NCI-H2107 treated with DMSO at 0.1 percent for 48 hours (cell line): ENCODE measurements around the gene MEIOC.
A peak's percentile ranks its signal among the peaks of the same experiment; 100 is the strongest.
"Not testable (repeated sequence)": the region's sequence is repeated elsewhere in the genome, so short reads cannot be mapped to it uniquely, and the experiment has no call there.

ENCODE experiments used
- DNase-seq: peaks from one replicate; lab custom pipeline; 2025; ENCODE audit not compliant: unreplicated experiment; lab: John Stamatoyannopoulos, UW

Gene MEIOC

GRCh38 chr17:44646280-44646679 is 10.0 kb upstream of the MEIOC start:
- no peak for DNase-seq

GRCh38 chr17:44647736-44648135 is 8.5 kb upstream of the MEIOC start:
- no peak for DNase-seq

GRCh38 chr17:44648963-44649362 is 7.3 kb upstream of the MEIOC start:
- DNase-seq = no peak

GRCh38 chr17:44651228-44651627 is 5.0 kb upstream of the MEIOC start:
- no peak for DNase-seq

- DNase-seq = no peak
These were observed 3.5 kb upstream of the MEIOC start for GRCh38 chr17:44652727-44653126.

GRCh38 chr17:44653384-44653783 is 2.9 kb upstream of the MEIOC start:
- no peak for DNase-seq

- no peak for DNase-seq
These were observed 2.3 kb upstream of the MEIOC start for GRCh38 chr17:44653954-44654353.

- DNase-seq = no peak
These were observed 5.6 kb downstream of the MEIOC start for GRCh38 chr17:44661835-44662234.

- DNase-seq = no peak
These were observed 6.8 kb downstream of the MEIOC start for GRCh38 chr17:44663095-44663494.

GRCh38 chr17:44664867-44665266 is 8.6 kb downstream of the MEIOC start:
- no peak for DNase-seq

GRCh38 chr17:44666006-44666405 is 9.7 kb downstream of the MEIOC start:
- DNase-seq = no peak

- peak; percentile 8 for DNase-seq
These were observed 16.3 kb downstream of the MEIOC start for GRCh38 chr17:44672479-44673093.

- no peak for DNase-seq
These were observed 17.6 kb downstream of the MEIOC start for GRCh38 chr17:44673893-44674292.

- no peak for DNase-seq
These were observed 20.9 kb downstream of the MEIOC start for GRCh38 chr17:44677136-44677535.

- not testable (repeated sequence) for DNase-seq
These were observed 27.0 kb downstream of the MEIOC start for GRCh38 chr17:44683303-44683702.

GRCh38 chr17:44687756-44688155 is 31.5 kb downstream of the MEIOC start:
- no peak for DNase-seq

- DNase-seq = no peak
These were observed 31.9 kb downstream of the MEIOC start for GRCh38 chr17:44688200-44688599.

GRCh38 chr17:44688675-44689476 is 32.6 kb downstream of the MEIOC start:
- DNase-seq = no peak

- DNase-seq = peak; percentile 59
These were observed 33.4 kb downstream of the MEIOC start, which contains the start of gene CCDC43 for GRCh38 chr17:44689477-44690217. TSS of gene CCDC43 (minus strand) at chr17:44689776. CDS start at chr17:44689753, 23 bp downstream.

GRCh38 chr17:44690746-44691306 is 34.6 kb downstream of the MEIOC start:
- peak; percentile 3 for DNase-seq

GRCh38 chr17:44693609-44694008 is 37.3 kb downstream of the MEIOC start:
- no peak for DNase-seq
